Stimulated activated naive CD4-positive, alpha-beta T cell treated with Interleukin-2 at 50 U/mL for 16 hours (primary cell): Measurements from ENCODE around the gene TMEM225B.
A peak's percentile ranks its signal among the peaks of the same experiment; 100 is the strongest.
"Not testable (repeated sequence)": the region's sequence is repeated elsewhere in the genome, so short reads cannot be mapped to it uniquely, and the experiment has no call there.

Experiments used
- DNase-seq: peaks from one replicate; lab custom pipeline; 2025; lab: John Stamatoyannopoulos, UW

The TMEM225B gene

GRCh38 chr7:99597762-99598501 lies at the start of gene TMEM225B:
TSS of gene TMEM225B (plus strand) at chr7:99598267. CDS start at chr7:99604389, 6,122 bp downstream.
- no peak for DNase-seq

GRCh38 chr7:99549545-99549944 lies 48.5 kb upstream of the TMEM225B start:
- not testable (repeated sequence) for DNase-seq

GRCh38 chr7:99551334-99551733 lies 46.7 kb upstream of the TMEM225B start:
- DNase-seq, result no peak

- peak; percentile 80 for DNase-seq
These were observed 46.2 kb upstream of the TMEM225B start, which contains the start of gene FAM200A for GRCh38 chr7:99551767-99552463. TSS of gene FAM200A (minus strand) at chr7:99552114. CDS start at chr7:99548407, 3,707 bp downstream.

GRCh38 chr7:99553039-99553438 lies 45.0 kb upstream of the TMEM225B start:
- DNase-seq, result no peak

GRCh38 chr7:99554939-99555338 lies 43.1 kb upstream of the TMEM225B start:
- DNase-seq, result no peak

GRCh38 chr7:99557196-99557607 lies 40.9 kb upstream of the TMEM225B start:
- no peak for DNase-seq

GRCh38 chr7:99557940-99558305 lies 40.1 kb upstream of the TMEM225B start:
- DNase-seq, result no peak

- peak; percentile 86 for DNase-seq
These were observed 39.5 kb upstream of the TMEM225B start, which contains the start of gene ZNF655 for GRCh38 chr7:99558306-99559174. TSS of gene ZNF655 (plus strand) at chr7:99558642. CDS start at chr7:99560560, 1,918 bp downstream.

- DNase-seq, result no peak
These were observed 38.7 kb upstream of the TMEM225B start for GRCh38 chr7:99559175-99559915.

- DNase-seq, result no peak
These were observed 37.0 kb upstream of the TMEM225B start for GRCh38 chr7:99560834-99561736.

- no peak for DNase-seq
These were observed 36.4 kb upstream of the TMEM225B start for GRCh38 chr7:99561737-99562051.

- DNase-seq, result no peak
These were observed 35.8 kb upstream of the TMEM225B start for GRCh38 chr7:99562114-99562784.

GRCh38 chr7:99562832-99563231 lies 35.2 kb upstream of the TMEM225B start:
- peak; percentile 37 for DNase-seq

- no peak for DNase-seq
These were observed 34.4 kb upstream of the TMEM225B start for GRCh38 chr7:99563650-99564049.

GRCh38 chr7:99568770-99569169 lies 29.3 kb upstream of the TMEM225B start:
- DNase-seq, result not testable (repeated sequence)

- DNase-seq, result no peak
These were observed 26.3 kb upstream of the TMEM225B start for GRCh38 chr7:99571768-99572167.

GRCh38 chr7:99573257-99573656 lies 24.8 kb upstream of the TMEM225B start:
- DNase-seq, result no peak

GRCh38 chr7:99576251-99576650 lies 21.8 kb upstream of the TMEM225B start:
- no peak for DNase-seq
